A549 treated with AZD9567 at 1 μM for 4 hours (cell line): ENCODE results near the gene POU3F2. TPM values are rescaled to one million over a fixed set of nuclear protein-coding genes. Genes with fewer than 3 reads are reported as not detected.

Source experiments
- total RNA-seq: library from RNA; stranded (reverse); fragments of 200-300 nt; extraction: Qiagen RNA extraction; gene quantifications from 5 replicates; pipeline ENCODE4 v1.2.3, GENCODE V29; 2022; ENCODE audit not compliant: insufficient read depth

Gene POU3F2
- total RNA-seq, result 0.01 to 0.02 TPM in 2 of 5 replicates, not detected in the others

DNA sequence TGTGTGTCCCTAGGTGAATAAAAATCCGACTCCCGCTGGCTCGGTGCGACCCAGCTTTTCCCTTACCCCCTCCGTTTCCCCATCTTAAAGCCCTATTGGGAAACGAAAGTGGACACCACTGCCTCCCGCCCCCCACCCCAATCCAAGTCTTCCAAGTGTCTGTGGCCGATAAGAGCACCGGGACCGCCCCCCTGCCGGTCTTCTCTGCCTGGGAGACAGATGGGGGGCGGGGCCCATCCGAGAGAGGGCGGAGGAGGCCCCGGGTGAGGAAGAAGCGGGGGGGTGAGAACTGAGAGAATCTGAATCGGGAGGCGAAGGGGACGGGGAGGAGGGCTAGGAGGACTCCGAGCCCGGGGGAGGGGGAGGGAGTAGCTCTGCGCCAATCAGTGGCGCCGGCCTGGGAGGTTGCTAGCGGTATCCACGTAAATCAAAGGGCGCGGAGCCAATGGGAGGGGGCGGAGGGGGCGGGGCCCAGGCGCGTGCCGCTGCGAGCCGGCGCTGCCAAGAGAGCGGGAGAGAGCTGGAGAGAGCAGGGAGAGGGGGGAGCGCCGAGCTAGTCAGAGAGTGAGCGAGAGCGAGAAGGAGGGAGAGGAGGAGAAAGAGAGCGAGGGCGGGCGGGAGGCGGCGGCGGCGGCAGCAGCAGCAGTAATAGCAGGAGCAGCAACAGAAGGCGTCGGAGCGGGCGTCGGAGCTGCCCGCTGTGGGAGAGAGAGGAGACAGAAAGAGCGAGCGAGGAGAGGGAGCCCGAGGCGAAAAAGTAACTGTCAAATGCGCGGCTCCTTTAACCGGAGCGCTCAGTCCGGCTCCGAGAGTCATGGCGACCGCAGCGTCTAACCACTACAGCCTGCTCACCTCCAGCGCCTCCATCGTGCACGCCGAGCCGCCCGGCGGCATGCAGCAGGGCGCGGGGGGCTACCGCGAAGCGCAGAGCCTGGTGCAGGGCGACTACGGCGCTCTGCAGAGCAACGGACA, at the start of gene POU3F2:
POU3F2 (plus strand) TSS at position 515 of the 972 bp plus-strand sequence; CDS start at position 815, 300 bp downstream.

Other genes with a start within 250 kb of the POU3F2 start
- gene FBXL4, start 113.4 kb downstream of the POU3F2 start, total RNA-seq, result 5.5 to 10.0 TPM (median 6.2 TPM) in 5 replicates